ENCODE measurements around the gene CYFIP2. TPM values are rescaled to one million over a fixed set of nuclear protein-coding genes. Genes with fewer than 3 reads are reported as not detected.
A peak's percentile ranks its signal among the peaks of the same experiment; 100 is the strongest.
"Not testable (repeated sequence)": the region's sequence is repeated elsewhere in the genome, so short reads cannot be mapped to it uniquely, and the experiment has no call there.

The CYFIP2 gene
- total RNA-seq, 1 experiment from 2014 or later: 4.1 TPM

- H3K27me3 ChIP-seq (replicated peaks); H3K4me3 ChIP-seq; H3K9me3 ChIP-seq (replicated peaks); DNase-seq (ENCODE audit: low read depth in 1 of 2, low spot score in 2 of 2); H3K27ac ChIP-seq; H3K36me3 ChIP-seq; H3K4me1 ChIP-seq (replicated peaks): not testable (repeated sequence)
Observed at GRCh38 chr5:157244704-157245103, 21.2 kb upstream of the CYFIP2 start.

- Histone ChIP-seq H3K36me3 (no peaks in the 10 kb centered on the region), H3K4me3 (no peak overlapping the region), H3K27me3 (replicated peaks) (peaks cover 3% of the 10 kb centered on the region; the same call in 1 of the 2 replicates), H3K4me1 (replicated peaks) (0 out of 2 replicates have a peak, but pooled peaks cover 5% of the 10 kb centered on the region), H3K9me3 (replicated peaks) (peaks cover 3% of the 10 kb centered on the region; the same call in 1 of the 2 replicates), H3K27ac (no peak overlapping the region)
- peak in 1 of 2 experiments; percentile 30 for DNase-seq (ENCODE audit: low read depth in 1 of 2, low spot score in 2 of 2)
Observed at GRCh38 chr5:157245476-157245875, 20.4 kb upstream of the CYFIP2 start.

- Histone ChIP-seq H3K4me3 (no peak overlapping the region), H3K4me1 (replicated peaks) (0 out of 2 replicates have a peak, but pooled peaks cover 5% of the 10 kb centered on the region), H3K27ac (no peak overlapping the region), H3K27me3 (replicated peaks) (peaks cover 3% of the 10 kb centered on the region; the same call in 1 of the 2 replicates), H3K36me3 (no peaks in the 10 kb centered on the region), H3K9me3 (replicated peaks) (peaks cover 3% of the 10 kb centered on the region; the same call in 1 of the 2 replicates)
- no peak for DNase-seq (ENCODE audit: low read depth in 1 of 2, low spot score in 2 of 2)
Observed at GRCh38 chr5:157245886-157246285, 20.0 kb upstream of the CYFIP2 start.

- no peak for DNase-seq (ENCODE audit: low read depth in 1 of 2, low spot score in 2 of 2)
- H3K36me3 ChIP-seq: no peaks in the 10 kb centered on the region
- H3K4me1 ChIP-seq (replicated peaks): 0 out of 2 replicates have a peak, but pooled peaks cover 5% of the 10 kb centered on the region
- H3K27ac ChIP-seq: no peak overlapping the region
- H3K4me3 ChIP-seq: no peak overlapping the region
- no peaks in the 10 kb centered on the region for H3K9me3 ChIP-seq (replicated peaks)
- H3K27me3 ChIP-seq (replicated peaks): 0 out of 2 replicates have a peak, but pooled peaks cover 3% of the 10 kb centered on the region
Observed at GRCh38 chr5:157247267-157247666, 18.7 kb upstream of the CYFIP2 start.

- Histone ChIP-seq H3K9me3 (replicated peaks) (no peaks in the 10 kb centered on the region), H3K27ac (no peak overlapping the region), H3K4me1 (replicated peaks) (0 out of 2 replicates have a peak, but pooled peaks cover 5% of the 10 kb centered on the region), H3K36me3 (no peaks in the 10 kb centered on the region), H3K27me3 (replicated peaks) (0 out of 2 replicates have a peak, but pooled peaks cover 3% of the 10 kb centered on the region), H3K4me3 (no peak overlapping the region)
- peak in 1 of 2 experiments; percentile 10 for DNase-seq (ENCODE audit: low read depth in 1 of 2, low spot score in 2 of 2)
Observed at GRCh38 chr5:157248821-157249470, 17.0 kb upstream of the CYFIP2 start.

GRCh38 chr5:157252711-157253465 lies 13.0 kb upstream of the CYFIP2 start:
- DNase-seq (ENCODE audit: low read depth in 1 of 2, low spot score in 2 of 2): peak in 1 of 2 experiments; percentile 30
- Histone ChIP-seq H3K4me1 (replicated peaks) (no peaks in the 10 kb centered on the region), H3K27me3 (replicated peaks) (peaks cover 7% of the 10 kb centered on the region; the same call in 1 of the 2 replicates), H3K27ac (no peak overlapping the region), H3K4me3 (no peak overlapping the region), H3K9me3 (replicated peaks) (no peaks in the 10 kb centered on the region), H3K36me3 (no peaks in the 10 kb centered on the region)

GRCh38 chr5:157253547-157253946 lies 12.4 kb upstream of the CYFIP2 start:
- H3K27ac ChIP-seq: no peak overlapping the region
- peak; percentile 59 to 63 for DNase-seq (ENCODE audit: low read depth in 1 of 2, low spot score in 2 of 2)
- H3K36me3 ChIP-seq: no peaks in the 10 kb centered on the region
- no peaks in the 10 kb centered on the region for H3K4me1 ChIP-seq (replicated peaks)
- peaks cover 5% of the 10 kb centered on the region; the same call in 1 of the 2 replicates for H3K27me3 ChIP-seq (replicated peaks)
- no peaks in the 10 kb centered on the region for H3K9me3 ChIP-seq (replicated peaks)
- H3K4me3 ChIP-seq: no peak overlapping the region

- no peak overlapping the region for H3K27ac ChIP-seq
- no peak for DNase-seq (ENCODE audit: low read depth in 1 of 2, low spot score in 2 of 2)
- H3K4me3 ChIP-seq: no peak overlapping the region
- H3K36me3 ChIP-seq: no peaks in the 10 kb centered on the region
- H3K9me3 ChIP-seq (replicated peaks): no peaks in the 10 kb centered on the region
- no peaks in the 10 kb centered on the region for H3K4me1 ChIP-seq (replicated peaks)
- H3K27me3 ChIP-seq (replicated peaks): peaks cover 24% of the 10 kb centered on the region
Observed at GRCh38 chr5:157258450-157258849, 7.5 kb upstream of the CYFIP2 start.

GRCh38 chr5:157259699-157260098 lies 6.2 kb upstream of the CYFIP2 start:
- Histone ChIP-seq H3K4me3 (no peak overlapping the region), H3K9me3 (replicated peaks) (no peaks in the 10 kb centered on the region), H3K27ac (no peak overlapping the region), H3K27me3 (replicated peaks) (peaks cover 34% of the 10 kb centered on the region), H3K36me3 (no peaks in the 10 kb centered on the region), H3K4me1 (replicated peaks) (no peaks in the 10 kb centered on the region)
- DNase-seq (ENCODE audit: low read depth in 1 of 2, low spot score in 2 of 2): no peak

GRCh38 chr5:157263496-157264090 lies 2.3 kb upstream of the CYFIP2 start:
- no peak for DNase-seq (ENCODE audit: low read depth in 1 of 2, low spot score in 2 of 2)
- Histone ChIP-seq H3K4me3 (no peak overlapping the region), H3K4me1 (replicated peaks) (peaks cover 11% of the 10 kb centered on the region), H3K36me3 (no peaks in the 10 kb centered on the region), H3K9me3 (replicated peaks) (no peaks in the 10 kb centered on the region), H3K27ac (no peak overlapping the region), H3K27me3 (replicated peaks) (peaks cover 51% of the 10 kb centered on the region)

- Histone ChIP-seq H3K9me3 (replicated peaks) (no peaks in the 10 kb centered on the region), H3K36me3 (no peaks in the 10 kb centered on the region), H3K4me3 (peak overlapping the region; percentile 46), H3K27me3 (replicated peaks) (peaks cover 39% of the 10 kb centered on the region), H3K4me1 (replicated peaks) (peaks cover 11% of the 10 kb centered on the region), H3K27ac (no peak overlapping the region)
- DNase-seq (ENCODE audit: low read depth in 1 of 2, low spot score in 2 of 2): no peak
Observed at GRCh38 chr5:157266286-157267007, 524 bp downstream of the CYFIP2 start.

GRCh38 chr5:157267025-157267424 lies 1.1 kb downstream of the CYFIP2 start:
- Histone ChIP-seq H3K4me1 (replicated peaks) (peaks cover 11% of the 10 kb centered on the region), H3K36me3 (no peaks in the 10 kb centered on the region), H3K4me3 (no peak overlapping the region), H3K9me3 (replicated peaks) (no peaks in the 10 kb centered on the region), H3K27me3 (replicated peaks) (peaks cover 39% of the 10 kb centered on the region), H3K27ac (no peak overlapping the region)
- no peak for DNase-seq (ENCODE audit: low read depth in 1 of 2, low spot score in 2 of 2)

- Histone ChIP-seq H3K4me3 (no peak overlapping the region), H3K27me3 (replicated peaks) (peaks cover 39% of the 10 kb centered on the region), H3K4me1 (replicated peaks) (peaks cover 11% of the 10 kb centered on the region), H3K9me3 (replicated peaks) (no peaks in the 10 kb centered on the region), H3K36me3 (no peaks in the 10 kb centered on the region), H3K27ac (no peak overlapping the region)
- no peak for DNase-seq (ENCODE audit: low read depth in 1 of 2, low spot score in 2 of 2)
Observed at GRCh38 chr5:157267761-157268480, 2.0 kb downstream of the CYFIP2 start.
